HUES64 (cell line): ENCODE data around the gene TSSK2. TPM values are rescaled to one million over a fixed set of nuclear protein-coding genes. Genes with fewer than 3 reads are reported as not detected.
"Not testable (repeated sequence)": the region's sequence is repeated elsewhere in the genome, so short reads cannot be mapped to it uniquely, and the experiment has no call there.

Experiments used
- H3K27ac ChIP-seq: 2 replicates; pipeline ENCODE4 v1.7.0; 2013; ENCODE audit warnings: low read depth, low read length, inconsistent platforms
- H3K27me3 ChIP-seq: 2 replicates; pipeline ENCODE4 v1.6.1; 2013; ENCODE audit warnings: mild to moderate bottlenecking, low read length; ENCODE audit not compliant: insufficient read depth
- H3K36me3 ChIP-seq: 2 replicates; pipeline ENCODE4 v1.6.1; 2013; ENCODE audit warnings: mild to moderate bottlenecking, low read length; ENCODE audit not compliant: insufficient read depth
- H3K4me1 ChIP-seq: 2 replicates; pipeline ENCODE4 v1.6.1; 2013; ENCODE audit warnings: mild to moderate bottlenecking, low read length, moderate library complexity; ENCODE audit not compliant: insufficient read depth
- H3K4me3 ChIP-seq: 2 replicates; pipeline ENCODE4 v1.5.1; 2013; ENCODE audit warnings: mild to moderate bottlenecking, low read length, moderate library complexity
- H3K9ac ChIP-seq: 2 replicates; pipeline ENCODE4 v1.6.1; 2013; ENCODE audit warnings: mild to moderate bottlenecking, low read depth, low read length
- H3K9me3 ChIP-seq: 2 replicates; pipeline ENCODE4 v1.6.1; 2013; ENCODE audit warnings: low read depth, low read length; ENCODE audit not compliant: insufficient read depth
- WGBS: fragments of 150-250, 120-280 bp; methylation state at CpG from one replicate; pipeline ENCODE4 v1.1.7; 2013; ENCODE audit warnings: missing lambda C conversion rate; 5-methylcytosine and 5-hydroxymethylcytosine counted together
- polyA plus RNA-seq, 2 experiments: library from polyadenylated mRNA; stranded (reverse); fragments of 50-300 nt; gene quantifications; one replicate each; pipeline ENCODE4 v1.2.3, GENCODE V29; 2013

Gene TSSK2
- polyA plus RNA-seq (2013, experiment 1 of 2) = not detected
- not detected for polyA plus RNA-seq (2013, experiment 2 of 2)

- H3K4me1 ChIP-seq = no peaks in the 10 kb centered on the region
- no peak within 1 kb of the TSS for H3K4me3 ChIP-seq
- H3K27ac ChIP-seq = no peak within 1 kb of the TSS
- H3K27me3 ChIP-seq = no peaks in the 10 kb centered on the region
- H3K36me3 ChIP-seq = peaks cover 37% of the 10 kb centered on the region
- H3K9ac ChIP-seq = no peak within 1 kb of the TSS
- WGBS = 91% methylated on average over 27 of the region's 27 CpGs
- no peaks in the 10 kb centered on the region for H3K9me3 ChIP-seq
Observed at GRCh38 chr22:19130959-19131684, at the start of gene TSSK2. Gene TSSK2 (plus strand): TSS chr22:19131308. CDS start chr22:19131400, 92 bp downstream.

- WGBS = 95% methylated on average over 3 of the region's 3 CpGs
- H3K36me3 ChIP-seq = peaks cover 28% of the 10 kb centered on the region
- no peak overlapping the region for H3K27ac ChIP-seq
- H3K9ac ChIP-seq = no peak overlapping the region
- H3K27me3 ChIP-seq = no peaks in the 10 kb centered on the region
- H3K4me1 ChIP-seq = peaks cover 10% of the 10 kb centered on the region
- H3K4me3 ChIP-seq = no peak overlapping the region
- no peaks in the 10 kb centered on the region for H3K9me3 ChIP-seq
Observed at GRCh38 chr22:19081351-19081750, 49.8 kb upstream of the TSSK2 start.

GRCh38 chr22:19082101-19082500, 49.0 kb upstream of the TSSK2 start:
- H3K27ac ChIP-seq = no peak overlapping the region
- WGBS = 93% methylated on average over 2 of the region's 3 CpGs
- H3K9ac ChIP-seq = no peak overlapping the region
- H3K36me3 ChIP-seq = peaks cover 28% of the 10 kb centered on the region
- H3K27me3 ChIP-seq = no peaks in the 10 kb centered on the region
- H3K4me3 ChIP-seq = no peak overlapping the region
- H3K9me3 ChIP-seq = no peaks in the 10 kb centered on the region
- H3K4me1 ChIP-seq = peaks cover 12% of the 10 kb centered on the region

GRCh38 chr22:19082793-19083192, 48.3 kb upstream of the TSSK2 start:
- H3K4me1 ChIP-seq = peaks cover 12% of the 10 kb centered on the region
- peaks cover 28% of the 10 kb centered on the region for H3K36me3 ChIP-seq
- H3K4me3 ChIP-seq = no peak overlapping the region
- H3K9ac ChIP-seq = no peak overlapping the region
- no peak overlapping the region for H3K27ac ChIP-seq
- WGBS = 87% methylated on average over 13 of the region's 13 CpGs
- H3K27me3 ChIP-seq = no peaks in the 10 kb centered on the region
- no peaks in the 10 kb centered on the region for H3K9me3 ChIP-seq

GRCh38 chr22:19084126-19084525, 47.0 kb upstream of the TSSK2 start:
- H3K9me3 ChIP-seq, H3K27ac ChIP-seq, H3K27me3 ChIP-seq, H3K9ac ChIP-seq, H3K4me3 ChIP-seq: not testable (repeated sequence)
- Histone ChIP-seq H3K36me3 (peaks cover 33% of the 10 kb centered on the region), H3K4me1 (peaks cover 12% of the 10 kb centered on the region)
- whole genome bisulfite sequencing = 88% methylated on average over 30 of the region's 30 CpGs

DNA sequence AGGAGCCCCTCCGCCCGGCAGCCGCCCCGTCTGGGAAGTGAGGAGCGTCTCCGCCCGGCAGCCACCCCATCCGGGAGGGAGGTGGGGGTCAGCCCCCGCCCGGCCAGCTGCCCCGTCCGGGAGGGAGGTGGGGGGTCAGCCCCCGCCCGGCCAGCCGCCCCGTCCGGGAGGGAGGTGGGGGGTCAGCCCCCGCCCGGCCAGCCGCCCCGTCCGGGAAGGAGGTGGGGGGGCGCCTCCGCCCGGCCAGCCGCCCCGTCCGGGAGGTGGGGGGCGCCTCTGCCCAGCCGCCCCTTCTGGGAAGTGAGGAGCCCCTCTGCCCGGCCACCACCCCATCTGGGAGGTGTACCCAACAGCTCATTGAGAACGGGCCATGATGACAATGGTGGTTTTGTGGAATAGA, 46.5 kb upstream of the TSSK2 start:
- not testable (repeated sequence) for H3K27me3 ChIP-seq, H3K4me3 ChIP-seq, H3K9me3 ChIP-seq, H3K9ac ChIP-seq, H3K27ac ChIP-seq
- Histone ChIP-seq H3K4me1 (peaks cover 12% of the 10 kb centered on the region), H3K36me3 (peaks cover 30% of the 10 kb centered on the region)
- whole genome bisulfite sequencing = 95% methylated on average over 20 of the region's 32 CpGs

DNA sequence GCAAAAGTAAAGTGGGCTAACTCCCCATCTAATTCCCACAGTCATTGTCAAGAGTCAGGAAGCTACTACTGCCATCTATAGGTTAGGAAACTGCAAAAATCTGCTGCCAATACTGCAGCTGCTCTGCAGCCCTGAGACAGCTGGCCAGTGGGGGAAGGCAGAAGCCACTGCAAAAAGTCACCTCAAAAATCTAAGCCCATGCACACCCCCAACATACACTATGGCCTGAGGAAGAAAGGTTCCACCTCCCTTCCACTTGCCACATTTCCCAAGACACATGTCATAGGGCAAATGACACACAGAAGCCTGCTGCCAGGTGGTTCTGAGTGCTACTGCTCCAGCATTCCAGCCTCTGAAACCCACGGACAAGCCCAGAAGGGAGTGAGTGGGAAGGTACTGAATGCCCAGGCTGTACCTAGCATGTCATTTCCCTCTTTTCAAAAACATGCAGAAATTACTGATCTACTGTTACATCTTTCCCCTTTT, 45.8 kb upstream of the TSSK2 start:
- no peak overlapping the region; the same call in 1 of the 2 replicates for H3K9ac ChIP-seq
- 52% methylated on average over 1 of the region's 1 CpG for WGBS
- no peaks in the 10 kb centered on the region for H3K27me3 ChIP-seq
- no peak overlapping the region for H3K4me3 ChIP-seq
- peaks cover 26% of the 10 kb centered on the region for H3K36me3 ChIP-seq
- H3K4me1 ChIP-seq = peaks cover 12% of the 10 kb centered on the region
- H3K27ac ChIP-seq = peak overlapping the region; percentile 18
- no peaks in the 10 kb centered on the region for H3K9me3 ChIP-seq

DNA sequence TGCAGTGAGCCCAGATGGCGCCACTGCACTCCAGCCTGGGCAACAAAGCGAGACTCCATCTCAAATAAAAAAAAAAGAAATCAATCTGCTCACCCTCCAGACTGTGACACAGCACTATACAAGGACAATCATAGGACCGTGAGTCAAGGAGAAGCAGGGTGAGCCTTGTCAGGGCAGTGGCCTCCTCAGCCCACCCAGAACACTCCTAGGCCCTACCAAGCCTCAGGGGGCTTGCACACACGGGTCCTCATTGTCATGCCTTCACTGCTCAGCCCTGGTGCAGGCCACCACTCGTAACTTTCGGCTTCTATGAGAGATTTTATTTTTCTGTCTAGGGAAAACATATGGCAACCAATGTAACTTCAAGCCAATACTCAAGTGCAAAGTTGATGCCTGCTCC, 44.7 kb upstream of the TSSK2 start:
- Histone ChIP-seq H3K4me1 (peaks cover 12% of the 10 kb centered on the region), H3K9ac (no peak overlapping the region), H3K4me3 (no peak overlapping the region), H3K27me3 (no peaks in the 10 kb centered on the region), H3K9me3 (no peaks in the 10 kb centered on the region), H3K36me3 (peaks cover 23% of the 10 kb centered on the region), H3K27ac (peak overlapping the region; percentile 62; the same call in 1 of the 2 replicates)
- 96% methylated on average over 6 of the region's 6 CpGs for WGBS

GRCh38 chr22:19086896-19087295, 44.2 kb upstream of the TSSK2 start:
- Histone ChIP-seq H3K9me3 (no peaks in the 10 kb centered on the region), H3K4me1 (peaks cover 12% of the 10 kb centered on the region), H3K27ac (peak overlapping the region; percentile 62; the same call in 1 of the 2 replicates), H3K27me3 (no peaks in the 10 kb centered on the region), H3K4me3 (no peak overlapping the region), H3K9ac (no peak overlapping the region), H3K36me3 (peaks cover 18% of the 10 kb centered on the region)
- 89% methylated on average over 3 of the region's 3 CpGs for WGBS

DNA sequence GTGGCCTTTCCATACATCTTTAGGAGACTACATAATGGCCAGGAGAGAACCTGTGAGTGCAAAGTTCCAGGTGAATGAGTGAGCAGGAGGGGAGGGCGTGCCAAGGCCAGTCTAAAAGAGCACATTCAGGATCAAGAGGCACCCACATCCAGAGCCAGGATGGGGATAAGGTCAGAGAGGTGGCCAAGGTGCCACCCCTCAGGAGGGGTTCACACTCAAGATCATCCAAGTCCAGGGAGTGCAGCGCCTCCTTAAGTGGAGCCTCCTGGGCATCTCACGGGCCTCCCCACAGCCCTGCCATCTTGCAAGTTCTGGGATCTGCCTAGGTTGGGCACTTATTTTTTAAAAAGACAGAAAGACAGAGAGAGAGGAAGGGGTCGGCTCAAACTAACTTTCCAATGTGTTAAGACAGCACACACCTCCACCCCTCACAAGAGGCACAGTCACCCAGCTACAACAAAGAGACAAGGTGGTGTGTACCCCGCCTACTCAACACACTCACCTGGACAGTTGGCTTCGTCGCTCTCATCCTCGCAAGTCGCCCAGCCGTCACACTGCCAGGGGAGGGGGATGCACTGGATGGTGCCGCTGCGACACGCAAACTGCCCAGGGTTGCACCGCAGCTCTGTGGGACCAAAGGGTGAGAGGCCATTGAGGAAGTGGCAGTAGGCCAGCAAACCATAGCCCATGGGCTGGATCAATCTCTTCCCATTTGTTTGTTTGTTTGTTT, 42.1 kb upstream of the TSSK2 start:
- no peak overlapping the region for H3K27ac ChIP-seq
- WGBS = 95% methylated on average over 14 of the region's 14 CpGs
- no peaks in the 10 kb centered on the region for H3K9me3 ChIP-seq
- H3K36me3 ChIP-seq = peaks cover 12% of the 10 kb centered on the region
- H3K27me3 ChIP-seq = no peaks in the 10 kb centered on the region
- H3K9ac ChIP-seq = no peak overlapping the region
- no peak overlapping the region for H3K4me3 ChIP-seq
- peaks cover 12% of the 10 kb centered on the region for H3K4me1 ChIP-seq

GRCh38 chr22:19090183-19090582, 40.9 kb upstream of the TSSK2 start:
- Histone ChIP-seq H3K36me3 (peaks cover 12% of the 10 kb centered on the region), H3K9me3 (no peaks in the 10 kb centered on the region), H3K4me1 (peaks cover 11% of the 10 kb centered on the region), H3K4me3 (no peak overlapping the region), H3K27ac (no peak overlapping the region), H3K27me3 (no peaks in the 10 kb centered on the region), H3K9ac (no peak overlapping the region)
- 98% methylated on average over 2 of the region's 2 CpGs for WGBS
